ENCODE data around the gene DLST.
"Not testable (repeated sequence)": the region's sequence is repeated elsewhere in the genome, so short reads cannot be mapped to it uniquely, and the experiment has no call there.

Gene DLST

DNA sequence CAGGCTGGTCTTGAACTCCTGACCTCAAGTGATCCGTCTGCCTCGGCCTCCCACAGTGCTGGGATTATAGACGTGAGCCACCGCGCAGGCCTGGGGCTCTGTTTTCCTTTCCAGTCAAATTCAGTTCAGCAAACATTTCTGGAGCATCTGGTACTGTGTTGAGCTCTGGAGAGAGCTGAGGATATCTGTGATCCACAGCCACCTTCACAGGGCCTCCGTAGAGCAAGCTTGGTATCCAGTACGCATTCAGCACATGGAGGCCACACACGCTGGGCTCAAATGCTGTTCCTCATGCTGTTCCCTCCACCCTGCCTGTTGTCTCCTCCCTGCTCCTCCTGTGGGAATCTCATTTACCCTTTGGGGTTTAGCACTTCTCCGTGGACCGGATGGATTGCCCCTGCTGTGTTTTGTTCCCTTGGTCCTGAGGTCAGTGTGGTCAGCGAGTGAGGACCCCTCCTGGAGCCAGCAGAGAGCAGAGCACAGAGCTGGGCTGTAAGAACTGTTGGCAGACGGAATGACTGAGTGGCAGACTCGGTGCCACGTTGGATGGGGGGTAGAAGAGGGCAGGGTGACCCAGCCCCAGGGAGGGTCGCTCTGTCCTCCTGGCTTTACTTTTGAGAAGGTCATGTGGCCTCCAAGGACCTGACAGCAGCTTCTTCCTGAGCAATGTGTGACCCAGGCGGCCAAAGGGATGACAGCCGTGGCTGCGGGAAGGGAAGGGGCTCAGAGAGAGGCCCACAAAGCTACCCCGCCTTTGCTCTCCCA is 40.5 kb downstream of the DLST start:
- DNase-seq (ENCODE audit: low read depth): no peak
- TF ChIP-seq, protein P1, sequence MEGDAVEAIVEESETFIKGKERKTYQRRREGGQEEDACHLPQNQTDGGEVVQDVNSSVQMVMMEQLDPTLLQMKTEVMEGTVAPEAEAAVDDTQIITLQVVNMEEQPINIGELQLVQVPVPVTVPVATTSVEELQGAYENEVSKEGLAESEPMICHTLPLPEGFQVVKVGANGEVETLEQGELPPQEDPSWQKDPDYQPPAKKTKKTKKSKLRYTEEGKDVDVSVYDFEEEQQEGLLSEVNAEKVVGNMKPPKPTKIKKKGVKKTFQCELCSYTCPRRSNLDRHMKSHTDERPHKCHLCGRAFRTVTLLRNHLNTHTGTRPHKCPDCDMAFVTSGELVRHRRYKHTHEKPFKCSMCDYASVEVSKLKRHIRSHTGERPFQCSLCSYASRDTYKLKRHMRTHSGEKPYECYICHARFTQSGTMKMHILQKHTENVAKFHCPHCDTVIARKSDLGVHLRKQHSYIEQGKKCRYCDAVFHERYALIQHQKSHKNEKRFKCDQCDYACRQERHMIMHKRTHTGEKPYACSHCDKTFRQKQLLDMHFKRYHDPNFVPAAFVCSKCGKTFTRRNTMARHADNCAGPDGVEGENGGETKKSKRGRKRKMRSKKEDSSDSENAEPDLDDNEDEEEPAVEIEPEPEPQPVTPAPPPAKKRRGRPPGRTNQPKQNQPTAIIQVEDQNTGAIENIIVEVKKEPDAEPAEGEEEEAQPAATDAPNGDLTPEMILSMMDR (conservative IDR thresholded peaks at IDR 0.05; ENCODE audit: low read length): no peak
- no peak overlapping the region for H3K4me3 ChIP-seq (ENCODE audit: low read length)

DNA sequence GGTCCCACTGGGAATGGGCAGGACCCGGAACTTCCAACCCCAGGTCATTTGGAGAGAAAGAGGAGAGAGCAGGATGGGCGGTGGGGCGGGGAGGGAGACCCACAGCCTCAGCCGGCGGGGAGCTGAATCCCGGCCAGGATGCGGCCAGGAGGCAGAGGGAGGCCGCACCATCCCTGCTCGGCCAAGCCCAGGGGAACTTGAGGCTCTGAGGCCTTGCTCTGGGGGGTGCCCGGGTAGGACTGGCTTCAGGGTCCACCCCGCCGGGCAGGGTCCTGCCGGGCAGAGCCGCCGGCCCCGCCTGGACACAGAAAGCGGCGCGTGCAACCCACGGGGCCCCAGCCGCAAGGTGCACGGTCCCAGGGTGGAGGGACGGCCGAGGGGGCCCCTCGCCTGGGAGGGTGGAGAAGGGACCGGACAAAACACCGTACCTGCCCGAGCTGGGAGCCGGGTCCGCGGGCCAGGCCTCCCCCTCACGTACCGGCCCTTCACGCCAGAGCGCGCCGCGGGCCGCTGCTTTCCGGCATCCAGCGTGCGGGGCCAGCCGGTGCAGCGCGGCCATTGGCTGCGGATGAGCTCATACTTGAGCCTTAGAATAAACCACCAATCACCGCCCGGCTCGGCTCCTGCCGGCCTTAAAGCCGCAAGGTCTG is 41.2 kb downstream of the DLST start, which contains the start of gene RPS6KL1:
Gene RPS6KL1, minus strand, starts transcription at position 509 of the 650 bp plus-strand sequence. CDS start 1,719 bp downstream, outside the sequence.
- H3K4me3 ChIP-seq (ENCODE audit: low read length): peak within 1 kb of the TSS; percentile 46
- TF ChIP-seq, protein P1 (conservative IDR thresholded peaks at IDR 0.05; ENCODE audit: low read length): no peak

DNA sequence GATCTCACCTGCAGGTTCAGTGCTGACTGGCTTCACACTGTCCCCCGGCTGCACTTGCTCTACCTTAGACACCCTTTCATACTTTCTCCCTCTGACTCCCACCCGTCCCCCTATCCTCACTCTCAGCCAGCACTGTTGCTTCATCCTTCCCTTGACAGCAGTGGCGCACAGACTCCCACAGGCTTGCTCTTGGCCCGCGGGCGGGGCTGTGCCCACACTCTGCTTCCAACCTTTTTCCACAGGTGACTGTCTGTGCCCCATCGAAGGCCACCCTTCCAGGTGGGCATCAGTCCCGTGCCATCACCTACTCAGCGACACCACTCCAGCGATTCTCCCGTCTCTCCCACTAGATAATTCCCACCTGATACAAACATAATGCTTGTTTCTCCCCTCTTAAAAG is 42.3 kb downstream of the DLST start:
- TF ChIP-seq, protein P1 (conservative IDR thresholded peaks at IDR 0.05; ENCODE audit: low read length): no peak
- no peak for DNase-seq (ENCODE audit: low read depth)
- H3K4me3 ChIP-seq (ENCODE audit: low read length): no peak overlapping the region

More for the DNA sequence above, 41.2 kb downstream of the DLST start, which contains the start of gene RPS6KL1:
- peak; percentile 66 for DNase-seq (ENCODE audit: low read depth)

DNA sequence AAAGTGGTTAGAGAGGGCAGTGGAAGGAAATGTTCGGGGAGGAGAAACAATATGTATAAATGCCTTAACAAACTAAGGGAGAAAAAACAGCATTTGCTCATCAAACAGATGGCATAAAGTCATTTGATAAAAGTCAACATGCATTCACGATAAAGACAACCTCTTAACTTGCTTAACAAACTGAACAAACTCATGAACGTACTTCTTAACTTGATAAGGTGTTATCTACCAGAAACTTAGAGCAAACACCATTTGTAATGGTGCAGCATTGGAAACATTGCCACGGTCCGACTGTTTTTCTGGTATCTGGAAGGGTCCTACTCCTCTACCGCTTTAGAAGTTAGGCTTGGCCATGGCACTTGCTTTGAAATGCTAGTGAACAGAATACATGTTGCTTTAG is 45.5 kb downstream of the DLST start:
- no peak for DNase-seq (ENCODE audit: low read depth)
- TF ChIP-seq, protein P1 (conservative IDR thresholded peaks at IDR 0.05; ENCODE audit: low read length): no peak
- no peak overlapping the region for H3K4me3 ChIP-seq (ENCODE audit: low read length)

DNA sequence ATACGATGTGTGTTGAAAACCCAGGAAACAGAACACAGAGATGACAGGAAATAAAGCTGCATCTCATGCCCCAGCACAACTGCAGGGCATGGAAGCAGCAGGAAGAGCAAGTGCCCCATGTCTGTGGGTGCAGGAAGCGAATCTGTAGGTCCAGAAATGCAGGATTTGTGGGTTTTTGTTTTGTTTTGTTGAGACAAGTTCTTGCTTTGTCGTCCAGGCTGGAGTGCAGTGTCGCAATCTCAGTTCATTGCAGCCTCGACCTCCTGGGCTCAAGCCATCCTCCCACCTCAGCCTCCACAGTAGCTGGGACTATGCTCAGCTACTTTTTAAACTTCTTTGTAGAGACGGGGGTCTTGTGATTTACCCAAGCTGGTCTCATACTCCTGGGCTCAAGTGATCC is 47.5 kb downstream of the DLST start:
- TF ChIP-seq, protein P1 (conservative IDR thresholded peaks at IDR 0.05; ENCODE audit: low read length): no peak
- H3K4me3 ChIP-seq (ENCODE audit: low read length): no peak overlapping the region
- no peak for DNase-seq (ENCODE audit: low read depth)

DNA sequence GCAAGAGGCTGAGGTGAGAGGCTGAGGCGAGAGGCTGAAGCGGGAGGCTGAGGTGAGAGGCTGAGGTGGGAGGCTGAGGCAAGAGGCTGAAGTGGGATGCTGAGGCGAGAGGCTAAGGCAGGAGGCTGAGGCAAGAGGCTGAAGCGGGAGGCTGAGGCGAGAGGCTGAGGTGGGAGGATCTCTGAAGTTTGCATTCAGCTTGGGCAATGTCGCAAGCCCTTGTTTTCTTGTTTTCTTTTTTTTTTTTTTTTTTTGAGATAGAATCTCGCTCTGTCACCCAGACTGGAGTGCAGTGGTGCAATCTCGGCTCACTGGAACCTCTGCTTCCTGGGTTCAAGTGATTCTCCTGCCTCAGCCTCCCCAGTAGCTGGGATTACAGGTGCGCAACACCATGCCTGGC is 50.0 kb downstream of the DLST start:
- not testable (repeated sequence) for H3K4me3 ChIP-seq (ENCODE audit: low read length); DNase-seq (ENCODE audit: low read depth)

DNA sequence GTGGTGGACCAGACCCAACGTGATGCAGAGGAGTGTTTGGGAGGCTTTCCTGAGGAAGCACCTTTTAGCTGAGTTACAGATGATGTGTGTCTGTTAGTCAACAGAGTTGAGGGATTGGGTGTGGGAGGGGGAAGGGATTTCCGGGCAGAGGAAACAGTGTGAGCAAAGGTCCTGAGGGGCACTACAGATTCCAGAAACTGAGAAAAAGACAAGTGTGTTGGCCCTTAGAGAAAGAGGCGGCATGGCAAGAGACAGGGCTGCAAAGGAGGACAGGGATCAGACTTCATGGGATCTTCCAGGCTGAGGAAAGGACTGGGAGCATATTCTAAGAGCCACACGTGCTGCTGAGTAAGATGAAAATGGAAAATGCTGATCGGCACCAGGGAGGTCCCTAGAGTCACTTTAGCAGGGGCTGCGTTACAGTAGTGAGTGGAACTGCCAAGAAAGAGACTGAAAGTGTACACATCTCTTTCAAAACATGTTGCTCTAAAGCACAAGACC is 50.7 kb downstream of the DLST start:
- TF ChIP-seq, protein P1 (conservative IDR thresholded peaks at IDR 0.05; ENCODE audit: low read length): no peak
- no peak for DNase-seq (ENCODE audit: low read depth)
- no peak overlapping the region for H3K4me3 ChIP-seq (ENCODE audit: low read length)

DNA sequence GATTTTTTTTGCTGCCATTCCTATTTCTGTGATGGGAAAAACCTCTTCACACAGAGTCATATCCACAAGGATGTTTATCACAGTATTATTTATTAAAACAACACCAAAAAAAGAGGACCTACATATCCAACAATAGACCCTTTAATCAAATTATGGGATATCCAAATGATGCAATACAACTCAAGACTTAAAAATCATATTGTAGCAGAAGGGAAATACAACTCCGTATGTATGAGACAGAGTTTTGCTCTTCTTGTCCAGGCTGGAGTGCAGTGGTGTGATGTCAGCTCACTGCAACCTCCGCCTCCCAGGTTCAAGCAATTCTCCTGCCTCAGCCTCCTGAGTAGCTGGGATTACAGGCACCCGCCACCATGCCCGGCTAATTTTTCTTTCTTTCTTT is 51.2 kb downstream of the DLST start:
- not testable (repeated sequence) for DNase-seq (ENCODE audit: low read depth); H3K4me3 ChIP-seq (ENCODE audit: low read length)

All from AG10803 (cell line).